Sigmoid colon (tissue), 7 donors: ENCODE results near the gene VPS37B. TPM values are rescaled to one million over a fixed set of nuclear protein-coding genes. Genes with fewer than 3 reads are reported as not detected.

Experiments used
- DNase-seq: peaks from one replicate; pipeline ENCODE4 v3.0.0-alpha.2; 2019
- H3K27ac ChIP-seq, 4 donors: fragments of 200-600 bp; sonication (generic); one replicate each; pipeline ENCODE4 v1.5.1; 2016 to 2019; ENCODE audit warnings: mild to moderate bottlenecking in 1 of 4
- H3K27me3 ChIP-seq, 3 donors: fragments of 200-600 bp; sonication (generic); one replicate each; pipeline ENCODE4 v1.5.1; 2019; ENCODE audit warnings: mild to moderate bottlenecking in 1 of 3
- H3K36me3 ChIP-seq, 4 donors: fragments of 200-600 bp; sonication (generic); one replicate each; pipeline ENCODE4 v1.5.1; 2016 to 2019
- H3K4me1 ChIP-seq, 4 donors: fragments of 200-600 bp; sonication (generic); one replicate each; pipeline ENCODE4 v1.5.1; 2017 to 2019
- H3K4me3 ChIP-seq, 4 donors: fragments of 200-600 bp; sonication (generic); one replicate each; pipeline ENCODE4 v1.5.1; 2017 to 2019; ENCODE audit warnings: mild to moderate bottlenecking in 2 of 4, moderate library complexity in 1 of 4
- H3K9me3 ChIP-seq, 4 donors: fragments of 200-600 bp in 3 of 4; sonication (generic) in 3 of 4; one replicate each; pipeline versions ENCODE4 v1.5.1 to v1.6.1; 2013 to 2019
- EP300 ChIP-seq, 4 donors: sonication (generic); formaldehyde crosslinking; IDR thresholded peaks; one replicate each; pipeline ENCODE4 v1.6.1; 2017; ENCODE audit warnings: antibody characterized with exemption in 4 of 4
- POLR2A ChIP-seq, 2 donors: fragments of 450-650 bp; IDR thresholded peaks; one replicate each; pipeline ENCODE4 v1.6.1; 2016; ENCODE audit warnings: antibody characterized with exemption in 2 of 2, mild to moderate bottlenecking in 2 of 2, moderate library complexity in 2 of 2
- POLR2AphosphoS5 ChIP-seq, 4 donors: sonication (generic); formaldehyde crosslinking; IDR thresholded peaks; one replicate each; pipeline ENCODE4 v1.6.1; 2017; ENCODE audit warnings: antibody characterized with exemption in 4 of 4
- WGBS, 2 donors: extraction: QIAGEN DNeasy Blood & Tissue Kit; methylation state at CpG; one replicate each; pipeline ENCODE4 v1.1.7; 2013; 5-methylcytosine and 5-hydroxymethylcytosine counted together
- intact Hi-C: fragments of 100-400 bp; cut with DNase I; formaldehyde crosslinking; loops from one replicate; pipeline ENCODE4 v1.15.1; 2023
- polyA plus RNA-seq, 3 donors: library from polyadenylated mRNA; stranded (reverse); fragments of 200-250 nt; gene quantifications; one replicate each; pipeline ENCODE4 v1.2.3, GENCODE V29; 2013
- total RNA-seq, 4 donors: library from RNA; depleted of rRNA; stranded (reverse); fragments of >200 nt; gene quantifications; one replicate each; pipeline ENCODE4 v1.1.0, GENCODE V29; 2016
- TF ChIP-seq, protein P1 (sequence below), 4 experiments: fragments of 450-650 bp in 3 of 4; fragments of 200-600 bp in 1 of 4; IDR thresholded peaks; one replicate each; pipeline ENCODE4 v1.5.1; 2016 to 2019; ENCODE audit warnings: antibody characterized with exemption in 4 of 4, mild to moderate bottlenecking in 3 of 4, moderate library complexity in 2 of 4
- donor health status: healthy with polysubstance abuse.
- donor health status: Bipolar disorder and iron deficiency.
- donor health status: healthy.

Gene VPS37B
- total and polyA plus RNA-seq, 7 donors = 8.6 to 64.7 (median 17.2) TPM

- no peaks in the 10 kb centered on the region for H3K27me3 ChIP-seq
- no peak overlapping the region for H3K4me3 ChIP-seq
- H3K27ac ChIP-seq = peak overlapping the region in 1 of 4 donors; percentile 55
- TF ChIP-seq POLR2AphosphoS5 (IDR thresholded peaks at IDR 0.05) = no peak
- no peak for TF ChIP-seq POLR2A (IDR thresholded peaks at IDR 0.05)
- TF ChIP-seq, protein P1, sequence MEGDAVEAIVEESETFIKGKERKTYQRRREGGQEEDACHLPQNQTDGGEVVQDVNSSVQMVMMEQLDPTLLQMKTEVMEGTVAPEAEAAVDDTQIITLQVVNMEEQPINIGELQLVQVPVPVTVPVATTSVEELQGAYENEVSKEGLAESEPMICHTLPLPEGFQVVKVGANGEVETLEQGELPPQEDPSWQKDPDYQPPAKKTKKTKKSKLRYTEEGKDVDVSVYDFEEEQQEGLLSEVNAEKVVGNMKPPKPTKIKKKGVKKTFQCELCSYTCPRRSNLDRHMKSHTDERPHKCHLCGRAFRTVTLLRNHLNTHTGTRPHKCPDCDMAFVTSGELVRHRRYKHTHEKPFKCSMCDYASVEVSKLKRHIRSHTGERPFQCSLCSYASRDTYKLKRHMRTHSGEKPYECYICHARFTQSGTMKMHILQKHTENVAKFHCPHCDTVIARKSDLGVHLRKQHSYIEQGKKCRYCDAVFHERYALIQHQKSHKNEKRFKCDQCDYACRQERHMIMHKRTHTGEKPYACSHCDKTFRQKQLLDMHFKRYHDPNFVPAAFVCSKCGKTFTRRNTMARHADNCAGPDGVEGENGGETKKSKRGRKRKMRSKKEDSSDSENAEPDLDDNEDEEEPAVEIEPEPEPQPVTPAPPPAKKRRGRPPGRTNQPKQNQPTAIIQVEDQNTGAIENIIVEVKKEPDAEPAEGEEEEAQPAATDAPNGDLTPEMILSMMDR (IDR thresholded peaks at IDR 0.05) = no peak
- no peak for TF ChIP-seq EP300 (IDR thresholded peaks at IDR 0.05)
- H3K36me3 ChIP-seq = peaks cover 5 to 48% (median 20%) of the 10 kb centered on the region in 4 donors
- peaks cover 0 to 14% (median 10%) of the 10 kb centered on the region in 4 donors for H3K4me1 ChIP-seq
- no peaks in the 10 kb centered on the region for H3K9me3 ChIP-seq
- intact Hi-C loops = no loop called here
- DNase-seq = peak; percentile 67
- WGBS, 2 donors = 75 to 83% methylated on average over 43 of the region's 43 CpGs
Measured at GRCh38 chr12:122865268-122866231, 30.4 kb downstream of the VPS37B start.

GRCh38 chr12:122864894-122865253 is 31.1 kb downstream of the VPS37B start:
- intact Hi-C loops = no loop called here
- Histone ChIP-seq H3K4me3 (no peak overlapping the region), H3K27ac (peak overlapping the region in 1 of 4 donors; percentile 55), H3K9me3 (no peaks in the 10 kb centered on the region), H3K36me3 (peaks cover 0 to 42% (median 18%) of the 10 kb centered on the region in 4 donors), H3K27me3 (no peaks in the 10 kb centered on the region), H3K4me1 (peaks cover 0 to 15% (median 8%) of the 10 kb centered on the region in 4 donors)
- DNase-seq = no peak
- WGBS, 2 donors = 86% methylated on average over 5 of the region's 5 CpGs
- TF ChIP-seq EP300 (IDR thresholded peaks at IDR 0.05) = no peak
- TF ChIP-seq, protein P1 (IDR thresholded peaks at IDR 0.05) = no peak
- no peak for TF ChIP-seq POLR2AphosphoS5 (IDR thresholded peaks at IDR 0.05)
- TF ChIP-seq POLR2A (IDR thresholded peaks at IDR 0.05) = no peak

DNA sequence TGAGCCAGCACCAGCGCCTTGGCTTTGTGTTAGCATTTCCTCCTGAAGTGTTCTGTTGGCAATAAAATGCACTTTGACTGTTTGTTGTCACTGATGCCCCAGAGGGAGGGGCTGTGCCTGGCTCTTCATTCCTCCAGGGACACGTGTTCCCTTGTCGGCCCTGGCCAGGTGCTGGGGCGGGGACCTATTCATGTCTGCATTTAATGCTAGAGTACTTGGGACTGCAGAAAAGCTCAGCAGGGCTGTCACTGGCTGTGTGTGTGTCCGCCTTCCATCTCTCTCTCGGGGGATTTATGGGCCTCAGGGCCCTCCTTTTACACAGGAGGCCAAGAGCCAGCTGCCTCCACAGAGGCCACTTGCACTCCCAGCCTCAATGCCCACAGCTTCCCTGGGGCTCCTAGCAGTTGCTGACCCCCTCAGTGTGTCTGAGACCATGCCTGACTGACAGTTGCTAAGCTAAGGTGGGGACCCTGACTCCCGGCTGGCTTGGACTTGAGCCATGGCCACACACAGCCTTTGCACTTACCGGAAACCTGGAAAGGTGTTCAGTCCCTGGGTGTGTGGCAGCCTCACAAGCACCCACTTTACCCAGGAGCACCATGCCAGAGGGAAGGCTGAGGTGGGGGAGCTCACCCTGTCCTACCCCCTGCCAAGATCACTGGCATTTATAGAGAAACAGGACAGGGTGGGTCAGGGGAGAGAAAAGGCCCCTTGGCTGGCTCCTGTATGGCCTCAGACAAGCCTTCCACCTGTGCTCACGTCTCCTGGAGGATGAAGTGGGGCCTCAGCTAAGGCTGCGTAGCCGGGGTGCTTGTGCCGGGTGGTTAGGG is 32.8 kb downstream of the VPS37B start:
- peak; percentile 57 for DNase-seq
- intact Hi-C loops = no loop called here
- peak overlapping the region in 1 of 4 donors; percentile 64 for H3K27ac ChIP-seq
- no peaks in the 10 kb centered on the region for H3K9me3 ChIP-seq
- peaks cover 0 to 24% (median 10%) of the 10 kb centered on the region in 4 donors for H3K36me3 ChIP-seq
- no peak for TF ChIP-seq POLR2AphosphoS5 (IDR thresholded peaks at IDR 0.05)
- no peak for TF ChIP-seq POLR2A (IDR thresholded peaks at IDR 0.05)
- no peak for TF ChIP-seq EP300 (IDR thresholded peaks at IDR 0.05)
- TF ChIP-seq, protein P1 (IDR thresholded peaks at IDR 0.05) = no peak
- no peaks in the 10 kb centered on the region for H3K27me3 ChIP-seq
- WGBS, 2 donors = 29 to 60% methylated on average over 12 of the region's 12 CpGs
- H3K4me1 ChIP-seq = peaks cover 0 to 10% (median 8%) of the 10 kb centered on the region in 4 donors
- H3K4me3 ChIP-seq = no peak overlapping the region

DNA sequence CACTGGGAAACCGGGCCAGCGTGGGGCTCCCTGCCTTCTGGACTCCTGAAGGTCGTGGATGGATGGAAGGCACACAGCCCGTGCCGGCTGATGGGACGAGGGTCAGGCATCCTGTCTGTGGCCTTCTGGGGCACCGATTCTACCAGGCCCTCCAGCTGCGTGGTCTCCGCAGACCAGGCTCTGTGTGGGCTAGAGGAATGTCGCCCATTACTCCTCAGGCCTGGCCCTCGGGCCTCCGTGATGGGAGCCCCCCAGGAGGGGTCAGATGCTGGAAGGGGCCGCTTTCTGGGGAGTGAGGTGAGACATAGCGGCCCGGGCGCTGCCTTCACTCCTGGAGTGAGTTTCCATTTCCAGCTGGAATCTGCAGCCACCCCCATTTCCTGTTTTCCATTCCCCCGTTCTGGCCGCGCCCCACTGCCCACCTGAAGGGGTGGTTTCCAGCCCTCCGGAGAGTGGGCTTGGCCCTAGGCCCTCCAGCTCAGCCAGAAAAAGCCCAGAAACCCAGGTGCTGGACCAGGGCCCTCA is 33.8 kb downstream of the VPS37B start:
- peak; percentile 56 for DNase-seq
- H3K4me1 ChIP-seq = peaks cover 0 to 10% (median 8%) of the 10 kb centered on the region in 4 donors
- WGBS, 2 donors = 50 to 66% methylated on average over 20 of the region's 20 CpGs
- peak overlapping the region in 2 of 4 donors; percentile 17 to 64 for H3K27ac ChIP-seq
- H3K27me3 ChIP-seq = no peaks in the 10 kb centered on the region
- no peak for TF ChIP-seq POLR2AphosphoS5 (IDR thresholded peaks at IDR 0.05)
- TF ChIP-seq, protein P1 (IDR thresholded peaks at IDR 0.05) = no peak
- no peak for TF ChIP-seq EP300 (IDR thresholded peaks at IDR 0.05)
- no peak for TF ChIP-seq POLR2A (IDR thresholded peaks at IDR 0.05)
- no peak overlapping the region for H3K4me3 ChIP-seq
- peaks cover 0 to 15% (median 4%) of the 10 kb centered on the region in 4 donors for H3K36me3 ChIP-seq
- intact Hi-C loops = no loop called here
- H3K9me3 ChIP-seq = no peaks in the 10 kb centered on the region
